Adrenal gland (tissue), 5 donors: ENCODE data around the gene GJC2.

ENCODE experiments used
- CTCF ChIP-seq, 6 experiments: fragments of 450-650 bp in 4 of 6; fragments of 200-600 bp in 2 of 6; sonication (generic) in 1 of 6; IDR thresholded peaks; 1 replicate in 5 of 6; 2 replicates in 1 of 6; pipeline versions ENCODE4 v1.5.1 to v1.8.0; 2016 to 2021; ENCODE audit warnings: antibody characterized with exemption in 6 of 6, mild to moderate bottlenecking in 2 of 6, moderate library complexity in 1 of 6
- POLR2A ChIP-seq, 2 donors: fragments of 450-650 bp; IDR thresholded peaks; one replicate each; pipeline ENCODE4 v1.6.1; 2017; ENCODE audit warnings: antibody characterized with exemption in 2 of 2, mild to moderate bottlenecking in 2 of 2, moderate library complexity in 1 of 2
- donor health status: DM: no; HTN: no; CAD: no.

- no peak for TF ChIP-seq CTCF (IDR thresholded peaks at IDR 0.05)
- TF ChIP-seq POLR2A (IDR thresholded peaks at IDR 0.05): no peak
Observed at GRCh38 chr1:228145463-228146416, 4.0 kb upstream of the GJC2 start.
